IMR-90 (cell line): ENCODE data around the gene SATL1.

Experiments
- CHD1 ChIP-seq: IDR thresholded peaks from 2 replicates; pipeline ENCODE4 v1.6.1; 2012; ENCODE audit warnings: low read depth, low read length, improper control_type of control experiment
- CTCF ChIP-seq: conservative IDR thresholded peaks from 2 replicates; pipeline ENCODE4 v1.5.1; 2012; ENCODE audit warnings: mild to moderate bottlenecking, low read depth, low read length, improper control_type of control experiment
- POLR2A ChIP-seq: IDR thresholded peaks from 2 replicates; pipeline ENCODE4 v1.6.1; 2012; ENCODE audit warnings: mild to moderate bottlenecking, low read depth, low read length
- RAD21 ChIP-seq: IDR thresholded peaks from 2 replicates; pipeline ENCODE4 v1.6.1; 2012; ENCODE audit warnings: low read length, improper control_type of control experiment
- USF2 ChIP-seq: fragments of 150-350 bp; IDR thresholded peaks from 2 replicates; pipeline ENCODE4 v1.6.1; 2017; ENCODE audit warnings: mild to moderate bottlenecking, antibody characterized with exemption, low read length, low read depth

GRCh38 chrX:85159644-85160043 lies 83.9 kb downstream of the SATL1 start:
- no peak for TF ChIP-seq RAD21
- TF ChIP-seq CTCF: no peak
- TF ChIP-seq USF2: no peak
- TF ChIP-seq POLR2A: no peak
- no peak for TF ChIP-seq CHD1
